Coronary artery (tissue), 2 donors: ENCODE measurements around the gene DGUOK.

ENCODE experiments used
- DNase-seq: peaks from one replicate; pipeline ENCODE4 v3.0.0-alpha.2; 2017; ENCODE audit warnings: low spot score
- H3K27ac ChIP-seq, 2 donors: fragments of 200-600 bp; sonication (generic); one replicate each; pipeline ENCODE4 v1.5.1; 2016 to 2019
- H3K4me3 ChIP-seq: fragments of 200-600 bp; sonication (generic); 2 replicates; pipeline ENCODE4 v1.5.1; 2016; ENCODE audit warnings: mild to moderate bottlenecking, moderate library complexity
- TF ChIP-seq, protein P1 (sequence below): fragments of 200-600 bp; sonication (generic); IDR thresholded peaks from one replicate; pipeline ENCODE4 v1.5.1; 2019; ENCODE audit warnings: antibody characterized with exemption

The DGUOK gene

DNA sequence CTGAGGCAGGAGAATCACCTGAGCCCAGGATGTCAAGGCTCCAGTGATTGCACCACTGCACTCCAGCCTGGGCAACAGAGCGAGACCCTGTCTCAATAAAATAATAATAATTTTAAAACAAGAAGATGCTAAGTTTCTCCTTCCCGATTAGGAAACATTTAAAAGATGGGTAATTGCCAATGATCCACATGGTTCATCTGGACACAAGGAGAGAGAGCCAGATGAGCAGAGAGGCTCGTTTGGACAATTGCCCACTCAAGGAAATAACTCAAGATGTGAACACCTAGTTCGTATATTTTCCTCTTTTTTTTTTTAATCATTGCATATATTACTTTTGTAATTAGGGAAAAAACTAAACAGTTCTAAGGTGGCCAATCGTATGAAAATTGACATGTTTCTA, 37.5 kb upstream of the DGUOK start:
- Histone ChIP-seq H3K4me3 (no peak overlapping the region), H3K27ac (no peak overlapping the region)
- TF ChIP-seq, protein P1, sequence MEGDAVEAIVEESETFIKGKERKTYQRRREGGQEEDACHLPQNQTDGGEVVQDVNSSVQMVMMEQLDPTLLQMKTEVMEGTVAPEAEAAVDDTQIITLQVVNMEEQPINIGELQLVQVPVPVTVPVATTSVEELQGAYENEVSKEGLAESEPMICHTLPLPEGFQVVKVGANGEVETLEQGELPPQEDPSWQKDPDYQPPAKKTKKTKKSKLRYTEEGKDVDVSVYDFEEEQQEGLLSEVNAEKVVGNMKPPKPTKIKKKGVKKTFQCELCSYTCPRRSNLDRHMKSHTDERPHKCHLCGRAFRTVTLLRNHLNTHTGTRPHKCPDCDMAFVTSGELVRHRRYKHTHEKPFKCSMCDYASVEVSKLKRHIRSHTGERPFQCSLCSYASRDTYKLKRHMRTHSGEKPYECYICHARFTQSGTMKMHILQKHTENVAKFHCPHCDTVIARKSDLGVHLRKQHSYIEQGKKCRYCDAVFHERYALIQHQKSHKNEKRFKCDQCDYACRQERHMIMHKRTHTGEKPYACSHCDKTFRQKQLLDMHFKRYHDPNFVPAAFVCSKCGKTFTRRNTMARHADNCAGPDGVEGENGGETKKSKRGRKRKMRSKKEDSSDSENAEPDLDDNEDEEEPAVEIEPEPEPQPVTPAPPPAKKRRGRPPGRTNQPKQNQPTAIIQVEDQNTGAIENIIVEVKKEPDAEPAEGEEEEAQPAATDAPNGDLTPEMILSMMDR = no peak
- no peak for DNase-seq

DNA sequence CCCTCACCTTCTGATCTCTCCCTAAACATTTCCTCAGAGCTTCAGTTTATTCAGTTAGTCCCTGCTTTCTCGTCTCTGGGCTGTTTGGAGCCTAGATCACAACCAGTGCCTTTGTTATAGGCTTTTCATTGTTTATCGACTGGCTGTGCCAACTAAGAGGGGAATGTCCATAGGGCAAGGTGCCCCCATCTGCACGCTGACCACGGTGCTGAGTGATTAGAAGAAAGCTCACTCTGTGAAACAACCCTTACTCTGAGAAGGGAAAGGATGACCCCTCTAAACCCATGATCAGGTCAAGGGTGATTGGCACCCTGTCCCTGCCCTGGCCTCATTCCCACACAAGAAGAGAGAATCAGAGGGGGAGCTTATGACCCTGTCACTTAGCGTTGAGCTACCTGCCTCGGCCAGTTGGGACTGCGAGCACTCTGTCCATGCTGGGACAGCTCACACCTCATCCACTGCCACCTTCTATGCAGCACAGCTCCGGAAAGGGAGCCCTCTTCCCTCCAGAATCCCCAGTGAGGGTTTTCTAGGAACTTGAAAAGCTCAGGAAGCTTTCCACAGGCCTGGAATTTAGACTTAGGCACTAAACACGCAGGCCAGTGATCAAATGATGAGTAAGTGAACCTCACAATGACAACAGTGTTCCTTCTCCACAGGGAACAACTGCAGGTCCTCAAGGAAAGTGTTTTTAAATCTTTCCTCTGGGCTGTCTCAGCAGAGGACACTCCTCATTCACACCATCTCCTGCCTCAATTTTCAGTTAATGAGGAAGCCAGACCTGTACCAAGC, 36.2 kb upstream of the DGUOK start:
- Histone ChIP-seq H3K27ac (peak overlapping the region; percentile 86 to 88), H3K4me3 (no peak overlapping the region)
- TF ChIP-seq, protein P1 = no peak
- no peak for DNase-seq

- TF ChIP-seq, protein P1 = no peak
- Histone ChIP-seq H3K27ac (peak overlapping the region; percentile 86 to 88), H3K4me3 (no peak overlapping the region)
- no peak for DNase-seq
Measured at GRCh38 chr2:73891276-73891901, 35.3 kb upstream of the DGUOK start.

DNA sequence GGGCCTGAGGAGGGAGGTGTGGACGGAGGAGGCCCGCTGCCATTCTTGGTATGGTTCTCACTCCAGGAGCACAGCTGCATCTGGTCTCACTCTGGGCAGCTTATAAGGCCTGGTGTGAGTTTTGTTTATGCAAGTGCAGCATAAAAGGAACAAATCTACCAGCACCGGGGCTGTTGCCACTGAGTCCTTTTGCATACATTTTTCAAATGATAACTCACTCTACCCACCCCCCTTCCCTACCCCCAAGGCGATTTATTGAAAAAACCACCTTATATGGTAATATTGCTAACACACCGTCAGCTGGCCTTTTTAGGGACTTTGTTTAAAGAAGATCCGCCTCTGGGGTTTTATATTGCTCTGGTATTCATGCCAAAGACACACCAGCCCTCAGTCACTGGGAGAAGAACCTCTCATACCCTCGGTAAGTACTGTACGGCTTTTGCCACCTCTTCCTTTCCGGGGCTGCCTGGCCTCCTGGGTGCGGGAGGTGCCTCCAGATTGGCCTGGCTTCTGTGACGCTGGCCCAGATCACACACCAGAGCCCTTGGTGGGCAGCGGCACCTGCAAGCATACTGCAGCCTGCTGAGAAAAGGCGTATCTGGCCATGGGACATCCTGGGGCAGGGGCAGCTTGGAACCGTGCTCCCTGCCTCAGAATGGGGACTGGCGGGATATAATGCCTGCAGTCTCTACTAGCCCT, 33.9 kb upstream of the DGUOK start, which contains the start of gene ACTG2:
TSS of gene ACTG2 (plus strand) at position 378 of the 699 bp plus-strand sequence. CDS start 8,304 bp downstream, outside the sequence.
- peak within 1 kb of the TSS; percentile 60 for H3K4me3 ChIP-seq
- TF ChIP-seq, protein P1 = no peak
- peak; percentile 83 for DNase-seq
- H3K27ac ChIP-seq = peak within 1 kb of the TSS; percentile 86 to 88

- TF ChIP-seq, protein P1 = no peak
- no peak for DNase-seq
- Histone ChIP-seq H3K27ac (peak overlapping the region; percentile 86 to 88), H3K4me3 (peak overlapping the region; percentile 60)
Measured at GRCh38 chr2:73893764-73894474, 32.8 kb upstream of the DGUOK start.

DNA sequence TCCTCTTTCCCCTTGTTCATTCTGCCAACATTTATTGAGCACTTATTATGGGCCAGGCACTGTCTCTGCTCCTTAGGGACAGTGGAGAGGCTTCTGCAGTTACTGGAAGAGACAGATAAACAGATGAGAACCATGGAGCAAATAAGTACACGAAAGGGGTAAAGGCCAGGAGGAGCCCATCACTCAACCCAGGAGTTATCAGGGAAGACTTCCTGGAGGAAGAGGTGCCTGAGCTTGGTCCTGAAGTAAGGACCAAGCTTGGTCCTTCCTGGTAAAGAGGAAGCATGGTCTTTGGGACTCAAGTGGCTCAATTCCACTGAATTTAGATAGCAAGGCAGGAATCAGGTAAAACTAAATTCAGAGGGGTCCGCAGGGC, 32.2 kb upstream of the DGUOK start:
- H3K27ac ChIP-seq = peak overlapping the region; percentile 86 to 88
- DNase-seq = no peak
- TF ChIP-seq, protein P1 = no peak
- H3K4me3 ChIP-seq = peak overlapping the region; percentile 60
